HG03565 (cell line): ENCODE results near the gene LIG1.

Source experiments
- ATAC-seq: cut with Tn5 transposase; IDR thresholded peaks from one replicate; pipeline ENCODE4 v1.9.1; 2021; ENCODE audit warnings: mild to moderate bottlenecking, moderate library complexity; ENCODE audit not compliant: unreplicated experiment

LIG1 gene

DNA sequence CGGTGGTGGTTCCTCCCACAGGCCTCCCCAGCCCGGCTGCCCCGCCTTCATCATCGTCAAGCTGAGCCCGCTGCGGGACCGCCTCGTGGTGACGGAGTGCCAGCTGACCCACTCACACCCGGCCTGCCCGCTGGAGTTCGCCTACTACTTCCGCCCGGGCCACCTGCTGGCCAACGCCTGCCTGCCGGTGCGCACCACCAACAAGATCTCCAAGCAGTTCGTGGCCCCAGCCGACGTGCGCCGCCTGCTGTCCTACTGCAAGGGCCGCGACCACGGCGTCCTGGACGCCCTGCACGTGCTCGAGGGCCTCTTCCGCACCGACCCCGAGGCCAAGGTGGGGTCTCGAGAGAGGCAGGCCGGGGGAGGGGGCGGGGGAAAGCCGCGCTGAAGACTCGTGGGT, 12.3 kb upstream of the LIG1 start:
- ATAC-seq: no peak

DNA sequence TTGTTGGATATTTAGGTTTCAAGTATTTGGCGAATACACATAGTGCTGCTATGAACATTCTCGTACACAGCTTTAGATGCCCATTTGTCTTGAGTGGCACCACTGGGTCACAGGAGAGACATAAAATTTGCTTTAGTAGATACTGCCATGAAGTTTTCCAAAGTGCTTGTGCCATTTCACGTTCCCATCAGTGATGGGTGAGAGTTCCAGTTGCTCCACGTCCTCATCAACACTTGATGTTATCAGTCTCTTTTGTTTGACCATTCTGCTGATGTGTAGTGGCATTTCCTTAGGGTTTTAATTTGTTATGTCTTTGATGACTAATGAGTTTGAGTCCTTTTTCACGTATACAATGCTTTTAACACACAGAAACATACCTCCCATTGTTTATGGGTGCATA, 11.4 kb upstream of the LIG1 start:
- no peak for ATAC-seq

DNA sequence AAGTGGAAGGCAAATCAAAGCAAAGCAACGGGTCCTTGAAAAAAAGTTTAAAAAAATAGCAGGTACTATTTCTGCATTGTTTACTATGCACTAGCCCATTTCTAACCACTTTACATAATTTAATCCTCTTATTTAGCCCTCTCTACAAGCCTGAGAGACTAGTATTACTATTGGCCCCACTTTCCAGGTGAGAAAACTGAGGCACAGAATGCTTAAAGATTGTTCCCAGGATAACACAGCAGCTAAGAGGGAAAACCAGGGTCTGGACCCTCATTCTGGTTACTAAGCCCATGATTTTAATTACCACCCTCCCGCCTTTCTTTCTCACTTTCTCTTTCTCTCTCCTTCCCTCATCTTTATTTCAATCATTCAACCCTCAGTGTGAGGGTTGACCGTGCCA, 6.1 kb upstream of the LIG1 start:
- no peak for ATAC-seq

DNA sequence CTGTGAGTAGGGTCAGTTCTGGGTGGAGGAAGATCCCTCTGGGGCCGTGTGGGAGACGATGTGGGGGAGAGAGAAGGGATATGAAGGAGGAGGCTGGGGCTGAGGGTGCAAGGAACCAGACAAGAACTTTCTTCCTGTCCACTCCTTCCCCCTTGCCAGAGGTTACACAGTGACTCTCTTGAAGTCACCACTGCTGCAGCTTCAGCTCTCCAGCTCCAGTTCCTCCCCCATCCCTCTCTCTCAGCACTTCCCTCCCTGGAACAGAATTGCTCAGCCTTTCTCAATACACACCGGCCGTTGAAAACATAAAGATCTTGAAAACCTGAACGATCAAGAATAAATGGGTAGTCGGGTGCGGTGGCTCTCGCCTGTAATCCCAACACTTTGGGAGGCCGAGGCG, 5.4 kb upstream of the LIG1 start:
- ATAC-seq: no peak

DNA sequence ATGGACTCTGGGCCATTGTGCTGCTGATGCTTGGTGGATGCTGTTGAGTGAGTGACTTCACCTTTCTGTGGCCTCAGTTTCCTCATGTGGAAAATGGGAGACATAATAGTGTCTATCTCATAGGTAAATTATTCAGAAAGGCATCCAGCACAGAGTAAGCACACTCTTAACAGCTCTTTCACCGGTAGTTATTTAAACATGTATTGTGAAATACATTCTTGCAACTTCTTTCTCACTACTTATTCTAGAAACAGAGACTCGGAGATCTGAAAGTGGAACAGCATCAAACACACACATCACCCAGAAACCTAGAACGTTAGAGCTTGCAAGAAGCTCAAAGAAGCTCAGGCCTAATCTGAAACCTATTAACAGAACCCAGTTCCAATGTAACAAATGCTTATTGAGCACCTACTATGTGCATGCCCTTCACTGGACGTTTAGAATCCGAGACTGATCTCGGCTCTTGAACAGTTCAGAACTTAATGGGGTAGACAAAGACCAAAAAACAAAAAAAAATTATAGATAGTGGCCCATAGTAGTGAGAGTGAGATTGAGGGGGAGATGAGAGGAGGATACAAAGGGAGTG, 4.4 kb upstream of the LIG1 start:
- no peak for ATAC-seq

DNA sequence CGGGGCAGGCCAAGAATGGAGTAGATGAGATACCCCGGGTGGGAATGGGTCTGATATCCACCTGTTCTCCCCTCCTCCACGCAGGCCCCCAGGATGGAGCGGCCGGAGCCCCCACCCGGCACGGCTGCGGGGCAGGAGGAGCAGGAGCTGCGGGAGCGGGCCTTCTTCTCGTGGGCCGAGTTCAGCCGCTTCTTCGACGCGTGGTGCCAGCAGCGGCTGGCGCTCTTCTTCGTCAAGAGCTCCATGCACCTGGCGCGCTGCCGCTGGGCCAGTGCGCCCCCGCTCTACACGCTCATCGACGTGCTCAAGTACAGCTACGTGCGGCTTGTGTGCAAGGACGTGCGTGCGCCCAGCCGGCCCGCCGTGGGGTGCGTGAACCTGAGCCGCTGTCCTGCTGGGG, 1.6 kb upstream of the LIG1 start:
- no peak for ATAC-seq

DNA sequence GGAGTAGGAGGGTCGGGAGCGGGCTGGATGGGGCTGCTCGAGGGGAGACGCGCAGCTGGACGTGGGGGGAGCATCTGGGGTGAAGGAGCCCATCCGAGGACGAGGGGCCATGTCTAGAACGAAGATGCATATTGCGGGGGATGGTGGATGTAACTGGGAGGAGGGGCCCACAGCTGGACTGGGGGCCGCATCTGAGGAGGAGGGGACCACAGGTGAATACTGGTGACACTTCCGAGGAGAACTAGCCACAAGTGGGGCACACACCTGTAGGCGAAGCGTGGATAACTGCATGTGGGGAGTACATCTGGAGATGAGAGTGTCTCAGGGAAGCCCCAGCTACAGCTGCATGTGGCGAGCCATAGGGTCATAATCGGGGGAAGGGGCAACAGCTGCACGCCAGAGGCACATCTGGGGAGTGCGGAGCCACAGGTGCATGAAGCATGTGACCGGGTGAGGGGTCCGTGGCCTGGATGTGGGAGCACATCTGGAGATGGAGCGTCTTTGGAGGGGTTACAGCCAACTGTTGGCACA, 738 bp upstream of the LIG1 start:
- no peak for ATAC-seq

DNA sequence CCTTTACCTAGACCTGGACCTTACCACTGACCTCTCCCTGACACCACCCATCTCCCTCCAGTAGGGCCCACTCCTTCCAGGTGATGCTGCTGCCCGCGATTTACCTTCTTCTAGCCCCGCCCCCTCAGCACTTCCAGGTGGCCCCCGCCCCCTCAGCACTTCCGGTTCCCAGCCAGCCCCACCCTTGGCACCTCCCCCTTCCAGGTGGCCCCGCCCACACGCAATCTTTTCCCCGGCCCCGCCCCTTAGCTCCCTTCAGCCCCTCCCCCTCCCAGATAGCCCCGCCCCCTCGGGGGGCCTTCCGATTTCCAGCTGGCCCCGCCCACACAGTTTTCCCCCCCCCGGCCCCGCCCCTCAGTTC, 586 bp downstream of the LIG1 start:
- ATAC-seq: peak; percentile 2

DNA sequence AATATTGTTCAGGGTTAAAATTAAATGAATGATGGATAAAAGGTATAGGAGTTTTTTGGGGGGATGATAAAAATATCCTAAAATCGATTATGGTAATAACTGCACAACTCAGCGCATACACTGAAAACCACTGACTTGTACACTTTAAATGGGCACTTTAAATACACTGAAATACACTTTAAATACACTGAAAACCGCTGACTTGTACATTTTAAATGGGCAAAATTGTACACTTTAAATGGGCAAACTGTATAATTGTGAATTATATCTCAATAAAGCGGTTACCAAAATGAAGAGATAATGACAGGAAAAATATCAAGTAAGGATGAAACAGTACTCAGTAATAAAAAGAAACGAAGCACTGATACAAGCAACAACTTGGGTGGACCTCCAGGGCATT, 1.5 kb downstream of the LIG1 start:
- no peak for ATAC-seq

DNA sequence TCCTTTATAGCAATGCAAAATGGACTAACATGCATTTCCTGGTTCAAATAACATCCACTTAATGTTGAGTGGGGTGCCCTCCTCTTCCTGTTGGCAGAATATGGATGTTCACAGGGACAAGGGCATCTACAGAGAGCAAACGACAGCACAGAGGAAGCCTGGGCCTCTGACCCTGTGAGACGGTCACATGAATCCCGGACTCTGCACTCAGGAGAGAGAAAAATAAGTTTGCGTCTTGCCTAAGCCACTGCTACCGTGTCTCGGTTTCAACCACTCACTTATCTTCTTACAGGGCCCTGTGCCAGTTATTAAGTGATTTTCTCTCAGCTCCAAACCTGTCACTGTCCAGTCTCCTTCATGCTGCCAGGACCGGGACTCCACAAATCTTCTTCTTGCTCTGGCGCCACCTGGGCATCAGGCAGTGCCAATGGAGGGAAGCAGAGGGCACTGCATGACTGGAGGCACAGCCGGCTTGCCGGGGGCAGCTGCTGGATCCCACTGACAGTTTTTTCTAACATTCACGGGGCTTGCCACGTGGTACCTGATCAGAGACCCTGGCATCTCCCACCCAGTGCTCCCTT, 11.8 kb downstream of the LIG1 start:
- ATAC-seq: no peak

DNA sequence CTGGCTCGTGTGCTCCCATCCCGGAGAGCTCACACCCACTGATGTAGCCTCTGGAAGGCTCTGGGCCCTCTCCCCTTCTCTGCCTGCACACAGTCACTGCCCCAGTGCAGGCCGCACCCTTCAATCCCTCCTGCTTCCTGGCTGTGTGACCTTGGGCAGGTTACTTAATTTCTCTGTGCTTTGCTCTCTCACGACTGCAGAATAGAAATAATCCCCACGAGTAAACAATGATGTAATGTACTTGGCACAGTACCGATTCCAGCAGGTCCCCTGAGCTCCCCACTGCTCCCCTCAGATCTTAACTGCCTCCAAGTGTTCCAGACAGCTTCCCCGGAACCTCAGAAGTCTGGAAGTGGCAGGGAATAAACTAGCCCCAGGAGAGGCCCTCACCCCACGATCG, 16.1 kb downstream of the LIG1 start:
- no peak for ATAC-seq

DNA sequence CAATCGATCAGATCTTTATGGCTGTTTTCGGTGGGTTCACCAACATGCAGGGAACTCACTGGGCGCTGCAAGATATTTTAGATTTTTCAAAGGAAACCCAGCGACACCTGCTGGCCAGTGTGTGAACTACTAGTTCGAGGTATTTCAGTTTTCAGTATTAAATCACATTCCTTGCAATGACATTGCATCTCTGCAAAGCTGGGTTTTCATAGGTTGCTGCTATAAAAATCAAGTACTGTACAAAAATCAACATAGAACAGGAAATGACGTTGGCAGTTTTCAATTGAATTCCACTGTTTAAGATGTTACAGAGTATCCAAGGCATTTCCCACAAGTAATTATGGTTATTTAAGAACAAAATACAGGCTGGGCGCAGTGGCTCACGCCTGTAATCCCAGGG, 17.6 kb downstream of the LIG1 start:
- no peak for ATAC-seq

DNA sequence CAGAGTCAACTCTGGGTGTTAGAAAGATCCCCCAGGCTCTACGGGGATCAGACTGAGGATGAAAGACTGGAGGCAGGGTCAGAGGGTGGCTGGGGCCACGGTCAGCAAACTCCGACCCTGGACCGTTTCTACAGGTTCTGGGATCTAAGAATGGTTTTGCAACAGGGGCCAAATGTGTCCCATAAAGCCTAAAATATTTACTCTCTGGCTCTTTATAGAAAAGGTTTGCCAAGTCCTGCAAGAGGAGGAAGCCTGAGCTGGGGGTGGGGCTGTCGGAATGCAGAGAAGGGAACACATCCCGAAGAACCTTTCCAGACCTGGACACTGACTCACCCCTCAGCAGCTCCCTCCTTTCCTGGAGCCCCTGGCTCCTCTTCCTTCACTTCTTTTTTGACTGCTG, 20.7 kb downstream of the LIG1 start:
- no peak for ATAC-seq

DNA sequence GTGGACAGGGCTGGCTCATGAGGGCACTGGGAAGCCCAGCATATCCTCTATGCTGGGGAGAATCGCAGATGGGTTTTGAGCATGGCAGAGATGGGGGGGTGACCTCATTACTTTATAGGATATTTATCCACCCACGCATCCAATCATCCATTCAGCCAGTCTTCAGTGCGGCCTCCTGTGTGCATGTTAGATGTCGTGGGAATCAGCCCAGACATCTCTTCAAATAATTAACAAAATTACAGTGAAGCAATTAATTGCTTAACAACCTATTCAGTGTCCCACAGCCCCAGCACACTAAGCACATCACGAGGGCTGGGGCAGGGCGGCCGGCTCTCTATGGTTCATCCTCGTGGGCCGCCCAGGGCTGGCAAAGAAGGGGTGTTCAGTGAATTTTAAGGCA, 21.6 kb downstream of the LIG1 start:
- no peak for ATAC-seq

DNA sequence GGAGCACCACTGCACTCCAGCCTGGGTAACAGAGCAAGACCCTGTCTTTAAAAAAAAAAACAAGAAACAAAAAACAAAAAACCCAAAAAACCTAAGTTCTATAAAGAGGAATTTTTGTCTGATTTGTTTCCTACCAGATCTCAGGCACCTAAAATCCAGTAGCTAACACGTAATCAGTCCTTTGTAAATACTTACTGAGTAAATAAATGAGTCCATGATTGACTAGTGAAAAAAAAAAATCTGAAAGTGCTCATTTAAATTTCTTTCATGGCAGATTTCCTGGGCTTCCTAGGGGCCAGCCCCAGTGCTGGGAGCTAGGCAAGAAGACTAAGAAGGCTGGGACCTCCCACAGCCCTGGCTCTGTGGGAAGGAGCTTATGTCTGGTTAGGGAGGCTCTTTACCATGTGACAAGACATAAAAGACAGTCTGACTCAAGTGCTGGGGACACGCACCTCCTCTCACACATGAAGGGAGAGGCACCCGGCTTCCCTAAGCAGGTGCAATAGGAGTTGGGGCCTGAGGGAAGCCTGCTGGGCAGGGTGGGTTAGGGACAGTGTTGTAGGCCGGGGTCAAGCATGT, 22.5 kb downstream of the LIG1 start:
- no peak for ATAC-seq

DNA sequence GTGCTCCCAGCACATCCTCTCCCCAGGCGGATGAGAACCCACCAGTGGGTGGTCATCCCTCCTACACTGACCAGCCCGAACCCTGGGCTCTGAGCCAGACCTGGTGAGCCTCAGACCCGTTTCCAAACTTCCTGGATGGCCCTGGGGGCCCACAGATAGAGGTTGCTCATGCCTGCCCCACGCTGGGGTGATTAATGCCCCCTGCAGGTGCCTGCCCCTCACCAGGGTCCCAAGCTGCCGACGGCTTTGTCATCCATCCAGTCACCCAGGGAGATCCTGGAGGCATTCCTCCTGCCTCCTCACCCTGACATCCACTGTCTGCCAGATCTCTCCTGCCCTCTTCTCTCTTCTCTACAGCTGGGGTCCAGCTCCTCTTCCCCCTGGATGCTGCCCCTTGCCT, 31.1 kb downstream of the LIG1 start:
- ATAC-seq: no peak

DNA sequence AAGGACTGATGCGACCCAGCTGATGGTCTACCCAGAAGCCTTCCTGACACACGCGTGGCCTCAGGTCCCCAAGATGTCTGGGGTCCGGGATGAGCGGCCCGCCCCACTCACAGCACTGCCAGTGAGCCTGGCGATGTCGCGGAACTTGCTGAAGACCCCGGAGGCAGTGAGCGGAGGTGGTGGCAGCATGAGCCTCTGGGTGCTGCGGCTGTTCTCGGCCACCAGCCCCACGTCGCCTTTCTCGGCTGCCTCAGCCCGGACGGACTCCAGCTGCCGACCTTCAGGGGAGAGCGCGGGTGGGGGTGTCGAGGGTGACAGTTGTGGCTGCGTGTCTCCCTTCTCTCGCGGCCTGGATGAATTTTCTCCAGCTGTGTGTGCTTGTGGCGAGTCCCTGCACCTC, 32.7 kb downstream of the LIG1 start:
- ATAC-seq: no peak

DNA sequence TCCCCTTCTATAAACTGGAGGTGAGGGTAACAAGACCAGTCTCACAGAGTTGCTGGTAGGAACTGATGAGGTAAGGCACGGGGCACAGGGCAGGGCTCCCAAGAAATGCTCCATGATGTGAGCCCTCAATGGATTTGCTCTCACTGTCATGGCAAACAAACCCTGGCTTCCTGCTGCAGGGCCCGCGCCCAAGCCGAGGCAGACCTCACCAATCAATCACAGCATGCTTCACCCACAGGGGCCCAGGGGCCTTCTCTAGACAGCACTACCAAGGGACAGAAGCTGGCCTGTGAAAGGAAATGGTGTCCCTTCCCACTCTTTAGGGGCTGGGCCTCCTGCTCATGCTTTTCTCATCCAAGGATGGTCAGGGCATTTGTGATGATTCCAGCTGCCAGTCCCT, 33.6 kb downstream of the LIG1 start:
- no peak for ATAC-seq

DNA sequence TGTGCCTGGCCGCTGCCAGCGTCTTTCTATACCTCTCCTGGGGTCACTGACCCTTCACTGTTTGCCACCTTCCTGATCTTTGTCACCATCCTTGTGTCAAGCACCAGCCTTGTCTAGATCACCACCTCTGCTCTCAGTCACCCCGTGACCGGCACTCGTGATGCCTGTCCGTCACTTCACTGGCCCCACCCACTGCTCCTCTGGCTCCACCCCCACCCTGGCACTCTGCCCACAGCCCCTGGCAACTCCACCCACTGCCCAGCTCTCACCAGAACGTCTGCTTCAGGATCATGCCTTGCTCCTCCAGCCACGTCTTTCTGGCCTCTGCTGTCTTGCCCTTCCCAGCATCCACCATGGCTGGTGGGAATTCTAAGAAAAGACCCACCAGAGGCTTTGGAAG, 34.7 kb downstream of the LIG1 start:
- no peak for ATAC-seq

DNA sequence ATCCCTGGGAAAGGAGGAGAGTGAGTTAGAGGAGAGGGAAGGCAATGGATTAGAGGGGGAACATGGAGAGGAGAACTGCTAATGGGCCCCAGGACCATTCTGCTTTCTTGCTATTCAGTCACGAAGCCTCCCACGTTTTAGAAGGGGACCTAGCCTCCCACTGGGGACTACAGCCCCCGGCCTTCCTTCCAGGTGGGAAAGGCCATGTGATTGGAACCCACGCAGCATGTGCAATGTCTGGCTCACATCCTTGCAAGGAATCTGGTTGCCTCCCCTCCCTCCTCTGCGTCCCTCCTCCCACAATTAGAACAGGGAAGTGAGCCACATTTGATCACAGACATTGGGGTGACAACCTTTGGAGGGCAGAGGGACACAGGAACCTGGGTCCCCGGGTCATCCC, 37.0 kb downstream of the LIG1 start:
- no peak for ATAC-seq

DNA sequence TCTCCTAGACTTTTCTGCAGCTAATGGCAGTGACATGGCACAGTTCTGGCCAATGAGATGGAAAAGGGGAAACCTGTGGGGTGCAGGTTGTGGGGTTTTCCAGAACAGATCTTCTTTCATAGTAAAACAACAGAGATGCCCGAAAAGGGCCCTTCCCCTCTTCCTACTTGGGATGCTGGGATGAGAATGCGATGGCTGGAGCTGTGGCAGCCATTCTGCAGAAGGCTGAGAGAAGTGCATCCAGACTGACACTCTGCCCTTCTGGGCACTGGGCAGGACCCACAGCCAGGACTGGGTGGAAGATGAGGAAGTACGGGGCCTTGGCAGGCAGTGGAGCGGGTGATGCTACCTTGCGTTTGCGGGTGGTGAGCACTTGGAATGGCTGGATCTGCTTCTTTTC, 42.6 kb downstream of the LIG1 start:
- ATAC-seq: no peak

DNA sequence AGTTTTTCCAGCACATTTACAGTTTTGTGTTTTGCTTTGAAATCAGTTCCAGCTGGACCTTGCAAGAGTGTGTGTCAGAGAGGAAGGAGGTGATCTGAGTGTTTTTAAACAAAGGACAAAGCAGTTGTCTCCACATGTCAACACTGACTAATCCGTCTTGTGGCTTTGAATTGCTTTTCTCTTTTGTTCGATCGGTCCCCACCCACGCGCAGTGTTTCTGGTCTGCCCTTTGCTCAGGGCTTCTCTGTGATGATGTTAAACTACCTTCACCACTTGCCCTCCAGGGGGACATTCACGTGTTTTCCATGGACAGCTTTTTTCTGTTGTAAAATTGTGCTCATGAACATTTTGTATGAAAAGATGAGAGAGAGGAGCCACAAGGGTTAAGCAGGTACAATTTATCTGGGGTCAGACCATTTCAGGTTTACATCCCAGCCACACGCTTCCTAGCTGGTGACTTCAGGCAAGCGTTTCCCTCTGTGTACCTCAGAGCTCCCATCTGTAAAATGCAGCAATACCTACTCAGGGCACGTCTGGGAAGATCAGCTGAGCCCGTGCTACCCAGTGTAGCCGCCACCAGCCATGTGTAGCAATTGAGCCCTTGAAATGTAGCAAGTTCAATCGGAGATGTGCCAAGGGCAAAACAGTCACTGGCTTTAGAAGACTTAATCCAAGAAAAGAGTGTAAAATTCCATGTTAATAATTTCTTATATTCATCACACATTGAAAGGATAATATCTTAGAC, 46.1 kb downstream of the LIG1 start:
- no peak for ATAC-seq
